WERI-Rb-1 (cell line): ENCODE measurements around the gene TRIB2.
A peak's percentile ranks its signal among the peaks of the same experiment; 100 is the strongest.

ENCODE experiments used
- DNase-seq: peaks from one replicate; pipeline ENCODE4 v3.0.0-alpha.2; 2020
- H3K27ac ChIP-seq: fragments of 250-450 bp; sonication (Bioruptor Pico); 2 replicates; pipeline ENCODE4 v1.5.1; 2020; ENCODE audit warnings: mild to moderate bottlenecking, moderate library complexity
- H3K27me3 ChIP-seq: fragments of 250-450 bp; sonication (Bioruptor Pico); 2 replicates; pipeline ENCODE4 v1.5.1; 2021; ENCODE audit warnings: mild to moderate bottlenecking, low read depth, moderate library complexity; ENCODE audit not compliant: insufficient read depth, severe bottlenecking
- H3K36me3 ChIP-seq: fragments of 250-450 bp; sonication (Bioruptor Pico); 2 replicates; pipeline ENCODE4 v1.5.1; 2020; ENCODE audit warnings: mild to moderate bottlenecking, moderate library complexity
- H3K4me3 ChIP-seq: 2 replicates; pipeline ENCODE4 v1.5.1; 2011; ENCODE audit warnings: low read depth, mild to moderate bottlenecking, control low read depth, low read length
- H3K9me3 ChIP-seq: fragments of 250-450 bp; sonication (Bioruptor Pico); 2 replicates; pipeline ENCODE4 v1.5.1; 2021; ENCODE audit warnings: mild to moderate bottlenecking, moderate library complexity; ENCODE audit not compliant: severe bottlenecking
- CTCF ChIP-seq: IDR thresholded peaks from 2 replicates; pipeline ENCODE4 v1.5.1; 2011; ENCODE audit warnings: low read depth, mild to moderate bottlenecking, control low read depth, inconsistent platforms, low read length

TRIB2 gene

GRCh38 chr2:12701786-12702167, 15.0 kb upstream of the TRIB2 start:
- Histone ChIP-seq H3K4me3 (no peak overlapping the region), H3K9me3 (no peaks in the 10 kb centered on the region)
- TF ChIP-seq CTCF = no peak

DNA sequence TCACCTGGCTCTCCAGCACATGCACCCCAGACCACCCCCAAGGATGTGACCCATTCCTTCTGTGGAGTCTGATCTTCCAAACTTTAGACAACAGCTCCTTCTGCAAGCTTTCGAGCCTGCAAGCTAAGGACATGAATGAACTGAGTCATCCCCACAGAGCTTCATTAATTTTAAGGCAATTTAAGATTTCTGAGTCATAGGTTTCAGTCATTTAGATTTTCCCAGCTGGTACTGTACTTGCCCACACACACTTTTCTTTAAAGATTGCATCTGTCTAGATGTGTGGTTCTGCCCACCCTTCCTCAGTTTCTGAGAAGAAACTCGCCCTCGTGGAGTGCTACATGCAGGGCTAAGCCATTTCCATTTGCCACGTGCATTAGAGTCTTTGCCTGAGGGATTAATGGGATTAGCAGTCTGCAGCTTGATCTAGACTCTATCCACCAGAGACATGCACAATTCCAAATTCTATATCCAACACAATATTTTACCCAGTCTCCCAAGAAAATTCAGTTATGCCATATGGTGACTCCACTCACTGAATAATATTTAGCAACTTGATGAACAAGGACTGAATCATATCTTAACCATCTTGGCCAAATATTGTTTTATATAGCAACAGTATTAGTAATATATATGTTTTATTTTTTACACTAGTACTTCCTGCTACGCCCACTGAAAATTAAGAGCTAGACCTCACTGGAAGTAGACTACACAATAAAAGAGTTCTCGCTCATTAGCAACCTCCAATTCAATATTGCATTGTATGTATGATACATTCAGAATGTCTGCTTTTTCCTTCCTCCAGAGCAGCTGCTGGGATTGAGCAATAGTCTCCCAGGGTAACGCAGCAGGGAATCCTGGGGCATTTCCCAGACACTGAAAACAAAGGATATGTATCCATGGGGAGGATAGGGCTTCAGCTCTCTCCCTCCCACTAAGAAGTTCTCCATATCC, 14.3 kb upstream of the TRIB2 start:
- TF ChIP-seq CTCF = no peak
- Histone ChIP-seq H3K27me3 (no peaks in the 10 kb centered on the region), H3K4me3 (no peak overlapping the region), H3K27ac (no peak overlapping the region), H3K9me3 (no peaks in the 10 kb centered on the region), H3K36me3 (no peaks in the 10 kb centered on the region)
- DNase-seq = peak; percentile 59

More at GRCh38 chr2:12701786-12702167, 15.0 kb upstream of the TRIB2 start:
- no peak for DNase-seq
- Histone ChIP-seq H3K27ac (no peak overlapping the region), H3K27me3 (no peaks in the 10 kb centered on the region), H3K36me3 (no peaks in the 10 kb centered on the region)

- no peaks in the 10 kb centered on the region for H3K27me3 ChIP-seq
- H3K36me3 ChIP-seq = no peaks in the 10 kb centered on the region
- H3K4me3 ChIP-seq = no peak overlapping the region
- no peak for DNase-seq
- H3K27ac ChIP-seq = no peak overlapping the region
- no peak for TF ChIP-seq CTCF
- H3K9me3 ChIP-seq = no peaks in the 10 kb centered on the region
Observed at GRCh38 chr2:12704378-12704777, 12.4 kb upstream of the TRIB2 start.

GRCh38 chr2:12705230-12705629, 11.5 kb upstream of the TRIB2 start:
- Histone ChIP-seq H3K27me3 (no peaks in the 10 kb centered on the region), H3K4me3 (no peak overlapping the region), H3K9me3 (no peaks in the 10 kb centered on the region), H3K36me3 (no peaks in the 10 kb centered on the region), H3K27ac (no peak overlapping the region)
- no peak for TF ChIP-seq CTCF
- DNase-seq = no peak

GRCh38 chr2:12705742-12706141, 11.0 kb upstream of the TRIB2 start:
- H3K9me3 ChIP-seq = no peaks in the 10 kb centered on the region
- no peaks in the 10 kb centered on the region for H3K36me3 ChIP-seq
- H3K4me3 ChIP-seq = no peak overlapping the region
- DNase-seq = no peak
- no peak for TF ChIP-seq CTCF
- no peak overlapping the region for H3K27ac ChIP-seq
- H3K27me3 ChIP-seq = no peaks in the 10 kb centered on the region
